Astrocyte (in vitro differentiated cells and primary cell): ENCODE results near the gene DOCK11.

Experiments
- CTCF ChIP-seq: IDR thresholded peaks from 2 replicates; pipeline ENCODE4 v1.5.1; 2011; ENCODE audit warnings: low read depth, mild to moderate bottlenecking, inconsistent platforms, low read length, moderate library complexity; ENCODE audit not compliant: insufficient read depth
- EZH2 ChIP-seq: IDR thresholded peaks from 2 replicates; pipeline ENCODE4 v1.6.1; 2012; ENCODE audit warnings: mild to moderate bottlenecking, low read length, inconsistent platforms; ENCODE audit not compliant: insufficient read depth

GRCh38 chrX:118685393-118685792 is 189.8 kb downstream of the DOCK11 start:
- TF ChIP-seq CTCF (no peak), EZH2 (no peak)
